GM12892 (cell line): ENCODE results near the gene PARP3.

Experiments
- DNase-seq: peaks from one replicate; pipeline ENCODE4 v3.0.0; 2011; ENCODE audit not compliant: insufficient read length
- FAIRE-seq: peaks from 2 replicates; lab custom pipeline; 2011; peaks lifted over from hg19 to GRCh38; lab: Jason Lieb, UNC
- POLR2A ChIP-seq: IDR thresholded peaks from 2 replicates; pipeline ENCODE4 v1.6.1; 2011; ENCODE audit warnings: low read depth, low read length, control low read depth
- POLR2AphosphoS5 ChIP-seq: IDR thresholded peaks from 2 replicates; pipeline ENCODE4 v1.6.1; 2011; ENCODE audit warnings: low read depth, low read length, control low read depth
- TAF1 ChIP-seq: IDR thresholded peaks from 2 replicates; pipeline ENCODE4 v1.6.1; 2011; ENCODE audit warnings: low read depth, mild to moderate bottlenecking, control low read depth, low read length, borderline replicate concordance

The PARP3 gene

DNA sequence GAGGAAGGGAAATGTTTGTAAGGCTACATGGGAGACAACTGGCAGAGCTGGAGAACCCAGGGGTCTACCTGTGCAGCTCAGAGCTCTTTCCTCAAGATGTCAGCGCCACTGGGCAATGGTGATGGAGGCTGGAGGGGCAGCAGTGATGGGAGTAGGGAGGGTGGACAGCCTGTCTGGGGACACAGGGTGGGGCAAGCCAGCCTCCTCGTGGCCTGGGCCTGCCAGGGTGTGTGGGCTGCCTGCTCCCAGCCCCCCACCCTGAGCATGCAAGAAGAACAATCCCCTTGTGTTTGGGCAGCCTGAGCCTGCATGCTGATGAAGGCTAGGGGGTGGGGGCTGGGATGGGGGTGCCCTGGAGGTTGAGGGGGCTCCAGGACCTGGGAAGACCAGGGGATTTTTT is 23.9 kb downstream of the PARP3 start:
- TF ChIP-seq TAF1 (no peak), POLR2AphosphoS5 (no peak), POLR2A (no peak)
- FAIRE-seq, result no peak
- DNase-seq, result no peak

DNA sequence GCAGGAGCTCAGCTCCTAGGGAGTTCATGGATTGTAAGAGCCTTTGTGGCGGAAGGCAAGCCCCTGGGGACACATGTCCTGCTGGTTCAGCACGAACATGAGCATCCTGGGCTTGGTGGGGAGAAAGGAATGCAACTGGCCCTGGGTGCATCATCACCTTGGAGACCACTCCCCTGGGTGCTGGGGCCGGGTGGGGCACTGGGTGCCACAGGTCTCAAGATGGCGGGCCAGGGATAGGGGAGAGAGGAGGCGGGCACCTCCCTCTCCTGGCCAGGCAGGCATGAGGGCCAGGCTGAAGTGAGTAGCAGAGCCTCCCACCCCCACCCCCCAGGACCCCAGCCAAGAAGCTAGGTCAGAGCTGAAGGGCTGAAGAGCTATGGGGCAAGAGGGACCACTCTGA is 24.3 kb downstream of the PARP3 start:
- TF ChIP-seq POLR2A, result no peak
- TF ChIP-seq TAF1, result no peak
- TF ChIP-seq POLR2AphosphoS5, result no peak
- FAIRE-seq, result no peak
- no peak for DNase-seq

GRCh38 chr3:51966922-51967383 is 24.8 kb downstream of the PARP3 start:
- no peak for DNase-seq
- FAIRE-seq, result no peak
- TF ChIP-seq TAF1 (no peak), POLR2AphosphoS5 (no peak), POLR2A (no peak)

DNA sequence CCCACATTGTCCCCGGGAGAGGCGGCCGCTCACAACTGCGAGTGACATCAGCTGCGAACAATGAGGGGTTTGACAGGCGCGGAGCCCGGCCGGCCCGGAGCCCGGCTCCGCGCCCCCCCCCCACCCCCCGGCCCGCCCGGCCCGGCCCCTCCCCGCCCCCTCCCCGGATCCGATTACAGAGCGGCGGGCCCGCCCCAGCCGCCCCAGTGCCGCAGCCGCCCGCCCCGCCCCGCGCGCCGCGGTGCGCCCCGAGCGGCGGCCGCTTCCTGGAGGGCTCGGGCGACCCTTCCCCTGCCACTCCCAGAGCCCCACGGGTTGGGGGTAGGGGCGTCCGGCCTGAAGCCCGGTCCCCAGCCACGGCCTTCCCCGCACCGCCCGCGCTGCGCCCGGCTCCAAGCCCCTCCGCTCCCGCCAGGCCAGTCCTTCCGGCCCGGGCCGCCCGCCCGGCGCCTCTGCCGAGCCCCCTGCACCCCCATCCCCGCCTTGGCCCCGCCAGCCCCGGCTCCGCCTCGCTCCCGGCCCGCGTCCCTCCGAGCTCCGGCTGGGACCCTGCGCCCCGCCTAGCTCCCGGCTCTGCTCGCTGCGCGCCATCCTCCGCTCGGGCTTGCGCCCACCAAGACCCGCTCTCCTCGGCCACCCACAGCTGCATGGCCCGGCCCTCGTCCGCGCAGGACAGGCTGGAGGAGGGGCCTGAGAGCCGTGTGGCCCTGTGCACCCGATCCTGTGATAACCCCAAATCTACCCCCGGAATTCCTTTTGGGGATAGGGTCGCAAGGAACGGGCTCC is 25.4 kb downstream of the PARP3 start, which contains the start of gene PCBP4:
Gene PCBP4 (minus strand): TSS at position 71 of the 786 bp plus-strand sequence. CDS start 6,214 bp downstream, outside the sequence.
- no peak for TF ChIP-seq POLR2A
- no peak for TF ChIP-seq TAF1
- no peak for TF ChIP-seq POLR2AphosphoS5
- DNase-seq, result no peak
- no peak for FAIRE-seq

DNA sequence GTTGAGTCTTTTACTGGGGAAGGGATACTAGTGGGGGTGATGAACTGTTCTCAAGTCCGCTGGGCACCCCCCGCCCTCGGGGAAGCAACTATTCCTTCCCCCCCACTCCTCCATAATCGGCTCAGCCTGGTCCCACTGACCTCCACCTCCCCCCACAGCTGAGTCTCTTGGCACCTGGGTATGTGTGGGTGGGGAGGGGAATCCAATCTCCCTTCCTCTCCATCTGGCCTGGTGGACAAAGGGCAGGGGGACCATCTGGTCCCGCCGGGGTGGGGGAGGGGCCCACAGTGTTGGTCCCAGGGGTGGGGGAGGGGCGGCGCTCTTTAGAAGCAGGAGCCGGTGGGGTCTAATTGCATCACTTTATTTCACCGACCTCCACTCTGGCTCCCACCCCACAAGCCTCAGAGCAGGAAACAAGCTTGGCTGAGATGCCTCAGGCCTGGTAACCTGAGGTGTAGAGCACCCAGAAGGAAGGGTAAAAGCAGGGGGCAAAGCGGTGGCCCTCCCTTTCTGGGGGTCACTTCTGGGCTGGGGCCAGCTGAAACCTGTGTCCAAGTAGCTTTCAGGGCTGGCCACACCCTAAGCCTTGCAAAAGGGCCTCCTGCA is 26.1 kb downstream of the PARP3 start:
- FAIRE-seq (no peak), DNase-seq (no peak)
- no peak for TF ChIP-seq POLR2AphosphoS5
- no peak for TF ChIP-seq TAF1
- no peak for TF ChIP-seq POLR2A

DNA sequence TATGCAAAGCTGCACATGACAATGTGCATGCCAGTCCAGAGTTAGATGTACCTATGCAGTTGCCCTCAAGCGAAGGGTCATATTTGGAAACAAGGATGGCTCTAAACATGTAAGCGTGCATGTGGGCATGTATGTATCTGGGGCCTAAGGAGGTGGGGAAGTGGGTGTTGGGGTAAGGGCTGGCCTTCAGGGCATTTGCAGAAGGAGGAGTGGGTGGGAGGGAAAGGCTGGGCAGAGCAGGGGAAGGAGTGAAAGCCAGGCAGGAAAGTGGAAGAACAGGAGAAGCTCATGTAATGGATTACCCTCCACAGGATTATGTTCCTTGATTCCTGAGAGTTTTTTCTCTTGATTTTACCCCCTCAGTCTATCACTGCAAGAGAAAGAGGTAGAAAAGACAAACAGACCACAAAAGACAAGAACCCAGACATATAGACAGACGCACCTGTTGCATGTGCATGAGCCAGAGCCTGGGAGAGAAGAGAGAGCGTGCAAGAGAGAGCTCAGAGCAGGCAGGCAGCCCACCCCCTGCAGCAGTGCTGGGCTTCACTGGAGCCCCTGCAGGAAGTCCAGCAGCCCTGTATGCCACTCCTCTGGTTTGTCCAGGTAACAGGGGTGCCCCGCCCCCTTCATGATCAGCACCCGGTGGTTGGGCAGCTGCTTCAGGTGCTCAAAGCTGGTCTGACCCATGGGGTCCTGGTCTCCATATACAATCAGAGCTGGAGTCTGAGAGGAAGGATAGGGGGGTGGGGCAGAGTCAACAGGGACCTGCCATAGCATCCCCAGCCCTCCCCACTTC is 26.9 kb downstream of the PARP3 start:
- no peak for FAIRE-seq
- DNase-seq, result no peak
- TF ChIP-seq TAF1 (no peak), POLR2AphosphoS5 (no peak), POLR2A (no peak)

- FAIRE-seq (no peak), DNase-seq (no peak)
- TF ChIP-seq POLR2A (no peak), TAF1 (no peak), POLR2AphosphoS5 (no peak)
Measured at GRCh38 chr3:51969841-51970240, 27.7 kb downstream of the PARP3 start.

DNA sequence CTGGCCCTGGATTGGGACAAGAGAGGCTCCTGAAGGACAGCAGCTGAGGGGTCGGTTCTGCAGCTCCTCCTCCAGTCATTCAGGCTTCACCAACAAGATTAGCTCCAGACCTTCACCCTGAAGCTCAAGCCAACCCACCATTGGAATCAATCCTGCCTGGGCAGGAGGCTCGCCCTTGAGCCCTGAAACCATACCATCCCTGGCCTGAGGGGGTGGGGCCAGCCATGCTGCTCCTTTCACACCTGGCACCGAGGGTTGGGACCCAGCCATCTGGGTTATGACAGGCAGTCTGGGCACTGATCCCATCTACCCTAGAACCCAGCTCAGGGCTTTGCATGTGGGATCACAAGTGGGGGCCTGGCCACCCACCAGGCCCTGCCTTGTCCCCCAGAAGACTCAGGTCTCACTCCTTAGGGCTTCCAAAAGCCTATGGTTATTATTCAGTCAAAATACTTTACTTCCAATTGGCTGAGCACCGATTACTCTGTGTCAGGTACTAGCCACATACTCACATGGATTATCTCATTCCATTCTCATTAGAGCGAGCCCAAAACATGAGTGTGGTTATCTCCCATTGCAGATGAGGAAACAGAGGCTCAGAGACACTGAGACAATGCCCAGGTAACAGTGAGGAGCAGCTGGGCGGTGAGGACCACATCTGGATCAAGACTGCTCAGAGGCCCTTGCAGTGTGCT is 28.6 kb downstream of the PARP3 start:
- TF ChIP-seq POLR2A (no peak), TAF1 (no peak), POLR2AphosphoS5 (no peak)
- FAIRE-seq, result no peak
- no peak for DNase-seq

- no peak for DNase-seq
- no peak for FAIRE-seq
- TF ChIP-seq POLR2A (no peak), TAF1 (no peak), POLR2AphosphoS5 (no peak)
Measured at GRCh38 chr3:51971350-51971749, 29.2 kb downstream of the PARP3 start.

GRCh38 chr3:51974277-51974962 is 32.3 kb downstream of the PARP3 start:
- FAIRE-seq, result peak; percentile 33
- no peak for TF ChIP-seq TAF1
- no peak for TF ChIP-seq POLR2A
- no peak for TF ChIP-seq POLR2AphosphoS5
- DNase-seq, result no peak
